ENCODE data around the gene IFNAR1.

GRCh38 chr21:33330726-33331125, 6.0 kb downstream of the IFNAR1 start:
- TF ChIP-seq ZNF589 (CRISPR knock-in tag; IDR thresholded peaks at IDR 0.05; ENCODE audit: low read depth) (no peak), MAZ (CRISPR knock-in tag; conservative IDR thresholded peaks at IDR 0.05 in 1 of 2, IDR thresholded peaks at IDR 0.05 in 1 of 2) (no peak), ZNF232 (CRISPR knock-in tag; IDR thresholded peaks at IDR 0.05) (no peak), CTCF (IDR thresholded peaks at IDR 0.05 in 2 of 3, conservative IDR thresholded peaks at IDR 0.05 in 1 of 3; ENCODE audit: insufficient read depth in 2 of 3, low read depth in 1 of 3, low read length in 3 of 3) (no peak), THRA (IDR thresholded peaks at IDR 0.05) (no peak), SMARCE1 (IDR thresholded peaks at IDR 0.05) (no peak), JUN (IDR thresholded peaks at IDR 0.05; ENCODE audit: borderline replicate concordance, low read depth, low read length) (no peak), JUN (CRISPR knock-in tag; IDR thresholded peaks at IDR 0.05; ENCODE audit: borderline replicate concordance) (no peak), HNRNPK (IDR thresholded peaks at IDR 0.05; ENCODE audit: low read depth, low read length, poor library complexity, severe bottlenecking) (no peak)
